Endothelial cell of umbilical vein (primary cell): ENCODE results near the gene PRKG1. TPM values are rescaled to one million over a fixed set of nuclear protein-coding genes. Genes with fewer than 3 reads are reported as not detected.

ENCODE experiments used
- BruUV-seq: library from RNA; stranded (reverse); fragments of 400-500 nt; replicated peaks from 2 replicates; lab custom pipeline; 2021; lab: Mats Ljungman, UMichigan
- CTCF ChIA-PET: fragments of 300-600, 350-600 bp; sonication (Branson Sonifier 250); formaldehyde crosslinking; loops from one replicate; lab custom pipeline; 2021; ENCODE audit warnings: antibody characterized with exemption, inconsistent platforms; lab: Charles Lee
- POLR2A ChIA-PET: fragments of 300-600, 350-600 bp; sonication (Branson Sonifier 250); formaldehyde crosslinking; loops from one replicate; lab custom pipeline; 2021; ENCODE audit warnings: antibody characterized with exemption, inconsistent platforms; lab: Charles Lee
- DNase-seq: peaks from one replicate; pipeline ENCODE4 v3.0.0-alpha.2; 2011; ENCODE audit warnings: low read depth, low spot score
- FAIRE-seq: peaks from 2 replicates; lab custom pipeline; 2011; peaks lifted over from hg19 to GRCh38; lab: Jason Lieb, UNC
- H2AFZ ChIP-seq: 2 replicates; pipeline ENCODE4 v1.6.0; 2012; ENCODE audit warnings: low read depth, low read length, control low read depth, inconsistent platforms
- H3K27ac ChIP-seq: 2 replicates; pipeline ENCODE4 v1.5.1; 2011; ENCODE audit warnings: low read depth, mild to moderate bottlenecking, control low read depth, low read length, moderate library complexity; ENCODE audit not compliant: insufficient read depth
- H3K27me3 ChIP-seq, 2 experiments: 2 replicates each; pipeline versions ENCODE4 v1.6.0 to v1.6.1; 2011; ENCODE audit warnings: low read length in 2 of 2, mixed read lengths in 1 of 2; ENCODE audit not compliant: control insufficient read depth in 2 of 2, insufficient read depth in 2 of 2
- H3K36me3 ChIP-seq, 2 experiments: 2 replicates in 1 of 2; 3 replicates in 1 of 2; pipeline ENCODE4 v1.5.1; 2011; ENCODE audit warnings: low read length in 2 of 2, mild to moderate bottlenecking in 1 of 2, moderate library complexity in 1 of 2; ENCODE audit not compliant: control insufficient read depth in 2 of 2, insufficient read depth in 2 of 2; ENCODE audit errors: extremely low read depth in 1 of 2
- H3K4me1 ChIP-seq: 3 replicates; pipeline ENCODE4 v1.5.1; 2011; ENCODE audit warnings: mild to moderate bottlenecking, low read length; ENCODE audit not compliant: control insufficient read depth, insufficient read depth; ENCODE audit errors: extremely low read depth
- H3K4me2 ChIP-seq: 2 replicates; pipeline ENCODE4 v1.6.1; 2011; ENCODE audit warnings: low read length, control low read depth, mixed read lengths; ENCODE audit not compliant: insufficient read depth
- H3K4me3 ChIP-seq, 3 experiments: fragments of 200-600 bp in 1 of 3; sonication (generic), shearing (Covaris generic) in 1 of 3; replicated peaks in 1 of 3; 2 replicates each; pipeline ENCODE4 v1.5.1; 2011 to 2016; ENCODE audit warnings: control low read depth in 3 of 3, low read length in 3 of 3, mild to moderate bottlenecking in 2 of 3, inconsistent platforms in 1 of 3, low read depth in 1 of 3, moderate library complexity in 1 of 3; ENCODE audit not compliant: insufficient read depth in 1 of 3
- H3K79me2 ChIP-seq: 2 replicates; pipeline ENCODE4 v1.6.0; 2012; ENCODE audit warnings: low read length, inconsistent platforms; ENCODE audit not compliant: control insufficient read depth, insufficient read depth
- H3K9ac ChIP-seq: replicated peaks from 2 replicates; pipeline ENCODE3; 2011; ENCODE audit warnings: low read length, control low read depth; ENCODE audit not compliant: insufficient read depth; ENCODE audit errors: extremely low read depth
- H3K9me1 ChIP-seq: replicated peaks from 3 replicates; pipeline ENCODE4 v1.6.0; 2011; ENCODE audit warnings: mild to moderate bottlenecking, low read length; ENCODE audit not compliant: control insufficient read depth, insufficient read depth; ENCODE audit errors: extremely low read depth
- H3K9me3 ChIP-seq: replicated peaks from 2 replicates; pipeline ENCODE4 v1.5.1; 2012; ENCODE audit warnings: low read length, inconsistent platforms; ENCODE audit not compliant: control insufficient read depth, insufficient read depth
- H4K20me1 ChIP-seq: replicated peaks from 2 replicates; pipeline ENCODE3; 2011; ENCODE audit warnings: mild to moderate bottlenecking, low read length; ENCODE audit not compliant: control insufficient read depth, insufficient read depth; ENCODE audit errors: extremely low read depth
- CTCF ChIP-seq, 2 donors: IDR thresholded peaks; 1 replicate in 1 of 2; 2 replicates in 1 of 2; pipeline ENCODE4 v1.5.1; 2011; ENCODE audit warnings: low read length in 2 of 2, mild to moderate bottlenecking in 2 of 2, moderate library complexity in 2 of 2, control low read depth in 1 of 2, inconsistent platforms in 1 of 2, low read depth in 1 of 2; ENCODE audit not compliant: insufficient read depth in 1 of 2; ENCODE audit errors: extremely low read depth in 1 of 2
- EZH2 ChIP-seq: IDR thresholded peaks from 2 replicates; pipeline ENCODE4 v1.6.1; 2012; ENCODE audit warnings: borderline replicate concordance, low read depth, mild to moderate bottlenecking, moderate library complexity, low read length, inconsistent platforms; ENCODE audit not compliant: severe bottlenecking
- FOS ChIP-seq: IDR thresholded peaks from 2 replicates; pipeline ENCODE4 v1.6.1; 2011; ENCODE audit warnings: mild to moderate bottlenecking, low read length, moderate library complexity, borderline replicate concordance; ENCODE audit not compliant: insufficient read depth
- GATA2 ChIP-seq: IDR thresholded peaks from 2 replicates; pipeline ENCODE4 v1.7.0; 2011; ENCODE audit warnings: low read depth, mild to moderate bottlenecking, moderate library complexity, mixed read lengths, low read length; ENCODE audit not compliant: insufficient read length, insufficient read depth
- JUN ChIP-seq: IDR thresholded peaks from 2 replicates; pipeline ENCODE4 v1.6.1; 2011; ENCODE audit warnings: borderline replicate concordance, low read depth; ENCODE audit not compliant: insufficient read length, insufficient read depth
- MAX ChIP-seq: IDR thresholded peaks from 2 replicates; pipeline ENCODE4 v1.6.1; 2011; ENCODE audit not compliant: insufficient read depth, insufficient read length
- MYC ChIP-seq: IDR thresholded peaks from one replicate; pipeline ENCODE4 v1.6.1; 2011; ENCODE audit warnings: mild to moderate bottlenecking, low read depth, low read length
- POLR2A ChIP-seq: IDR thresholded peaks from 2 replicates; pipeline ENCODE4 v1.6.1; 2012; ENCODE audit warnings: low read depth, mild to moderate bottlenecking, control low read depth, low read length
- POLR2AphosphoS5 ChIP-seq: IDR thresholded peaks from 2 replicates; pipeline ENCODE4 v1.6.1; 2012; ENCODE audit warnings: low read depth, mild to moderate bottlenecking, control low read depth, low read length, moderate library complexity; ENCODE audit not compliant: insufficient read depth
- dilution Hi-C: fragments of 300-500 bp; cut with MboI; formaldehyde crosslinking; loops from one replicate; pipeline ENCODE4 v1.15.0; 2019; ENCODE audit warnings: low sequenced_read_pairs; ENCODE audit not compliant: extremely low pct_ligation_motif_present
- intact Hi-C: fragments of 100-400 bp; cut with micrococcal nuclease; formaldehyde crosslinking; loops from one replicate; pipeline ENCODE4 v1.10.0; 2022
- polyA plus RNA-seq, 4 experiments: library from polyadenylated mRNA; depleted of rRNA in 3 of 4; stranded (reverse) in 3 of 4; unstranded in 1 of 4; fragments of >200 nt; gene quantifications; 2 replicates each; pipeline versions ENCODE4 v1.2.1 to v1.2.3, GENCODE V29; 2011 to 2012; ENCODE audit warnings: missing spikeins in 1 of 4
- total RNA-seq: library from RNA; stranded (reverse); gene quantifications from 2 replicates; pipeline ENCODE4 v1.2.3, GENCODE V29; 2021

Gene PRKG1
- total and polyA plus RNA-seq, 2 donors (not counting 3 experiments of a cell fraction or from before 2014, with no cell fraction given) = 0.01 to 0.18 TPM

- Histone ChIP-seq H3K79me2 (no peaks in the 10 kb centered on the region), H2AFZ (no peak overlapping the region), H4K20me1 (no peaks in the 10 kb centered on the region), H3K4me2 (no peak overlapping the region), H3K27ac (no peak overlapping the region), H3K36me3 (no peaks in the 10 kb centered on the region), H3K9ac (no peak overlapping the region), H3K4me1 (no peaks in the 10 kb centered on the region), H3K4me3 (no peak overlapping the region), H3K9me3 (no peaks in the 10 kb centered on the region), H3K9me1 (no peaks in the 10 kb centered on the region), H3K27me3 (peaks cover 0 to 2% of the 10 kb centered on the region in 2 experiments)
- no peak for FAIRE-seq
- BruUV-seq = no TSS peak
- dilution Hi-C loops = no loop called here
- intact Hi-C loops = no loop called here
- TF ChIP-seq MYC = no peak
- no peak for DNase-seq
- CTCF ChIA-PET = interaction anchor here (1.6 kb wide), 1 partner anchor 302 kb away, joined by 4 read pairs; no protein-coding TSS in a partner anchor
- POLR2A ChIA-PET = no interaction called here
Observed at GRCh38 chr10:51366044-51366443, 291.8 kb downstream of the PRKG1 start.

- BruUV-seq = no TSS peak
- DNase-seq (no peak), FAIRE-seq (no peak)
- Histone ChIP-seq H3K4me3 (no peak overlapping the region), H3K4me1 (no peaks in the 10 kb centered on the region), H2AFZ (no peak overlapping the region), H4K20me1 (no peaks in the 10 kb centered on the region), H3K79me2 (no peaks in the 10 kb centered on the region), H3K36me3 (no peaks in the 10 kb centered on the region), H3K9me1 (no peaks in the 10 kb centered on the region), H3K4me2 (no peak overlapping the region), H3K9me3 (no peaks in the 10 kb centered on the region), H3K27me3 (peaks cover 0 to 2% of the 10 kb centered on the region in 2 experiments), H3K27ac (no peak overlapping the region), H3K9ac (no peak overlapping the region)
- intact Hi-C loops = no loop called here
- dilution Hi-C loops = no loop called here
- CTCF ChIA-PET = no interaction called here
- POLR2A ChIA-PET = no interaction called here
- no peak for TF ChIP-seq POLR2AphosphoS5
- TF ChIP-seq EZH2 = no peak
- TF ChIP-seq CTCF (IDR thresholded peaks at IDR 0.05; ENCODE audit: extremely low read depth in 1 of 2, insufficient read depth in 1 of 2, low read depth in 1 of 2, low read length in 2 of 2) = no peak
- TF ChIP-seq JUN = no peak
- no peak for TF ChIP-seq GATA2
- TF ChIP-seq FOS = no peak
- TF ChIP-seq MAX = no peak
- TF ChIP-seq POLR2A = no peak
- TF ChIP-seq MYC = no peak
Observed at GRCh38 chr10:51367127-51367526, 292.8 kb downstream of the PRKG1 start.
